HFF-Myc (cell line): ENCODE data around the gene NECTIN2.

Experiments used
- DNase-seq: peaks from one replicate; pipeline ENCODE4 v3.0.0-alpha.2; 2011; ENCODE audit warnings: low read depth; ENCODE audit errors: extremely low read depth
- H3K4me3 ChIP-seq: replicated peaks from 2 replicates; pipeline ENCODE4 v1.5.1; 2011; ENCODE audit warnings: low read depth, mild to moderate bottlenecking, control low read depth, low read length
- CTCF ChIP-seq: IDR thresholded peaks from 2 replicates; pipeline ENCODE4 v1.5.1; 2012; ENCODE audit warnings: mild to moderate bottlenecking, low read depth, low read length, control low read depth; ENCODE audit errors: missing control alignments

NECTIN2 gene

GRCh38 chr19:44845612-44846454 is at the start of gene NECTIN2:
Gene NECTIN2 (plus strand): TSS chr19:44846297. CDS start chr19:44846526, 229 bp downstream.
- peak; percentile 96 for DNase-seq
- H3K4me3 ChIP-seq, result peak within 1 kb of the TSS; percentile 95
- peak; percentile 78 for TF ChIP-seq CTCF

- no peak for DNase-seq
- no peak overlapping the region for H3K4me3 ChIP-seq
- TF ChIP-seq CTCF, result no peak
Measured at GRCh38 chr19:44796701-44797115, 49.4 kb upstream of the NECTIN2 start.

- H3K4me3 ChIP-seq, result no peak overlapping the region
- DNase-seq, result no peak
- no peak for TF ChIP-seq CTCF
Measured at GRCh38 chr19:44799627-44800346, 46.3 kb upstream of the NECTIN2 start.

GRCh38 chr19:44800461-44800860 is 45.6 kb upstream of the NECTIN2 start:
- no peak overlapping the region for H3K4me3 ChIP-seq

GRCh38 chr19:44803442-44804428 is 42.4 kb upstream of the NECTIN2 start:
- no peak for DNase-seq
- no peak for TF ChIP-seq CTCF

More at GRCh38 chr19:44800461-44800860, 45.6 kb upstream of the NECTIN2 start:
- TF ChIP-seq CTCF, result peak; percentile 95
- peak; percentile 38 for DNase-seq

GRCh38 chr19:44806291-44806690 is 39.8 kb upstream of the NECTIN2 start:
- H3K4me3 ChIP-seq, result no peak overlapping the region
- no peak for TF ChIP-seq CTCF
- no peak for DNase-seq

More at GRCh38 chr19:44803442-44804428, 42.4 kb upstream of the NECTIN2 start:
- H3K4me3 ChIP-seq, result no peak overlapping the region
